Hindlimb muscle (tissue), 1 donor: ENCODE data around the gene SMARCD3. TPM values are rescaled to one million over a fixed set of nuclear protein-coding genes. Genes with fewer than 3 reads are reported as not detected.

Source experiments
- DNase-seq: peaks from one replicate; pipeline ENCODE4 v3.0.0-alpha.2; 2013
- polyA plus RNA-seq: library from polyadenylated mRNA; unstranded; fragments of 120-200 nt; gene quantifications from one replicate; pipeline ENCODE4 v1.2.1, GENCODE V29; 2013; ENCODE audit not compliant: insufficient read length

The SMARCD3 gene
- polyA plus RNA-seq, 1 donor, result 180 TPM

- DNase-seq, result no peak
These were observed 40.1 kb downstream of the SMARCD3 start for GRCh38 chr7:151208253-151208862.

- no peak for DNase-seq
These were observed 40.7 kb downstream of the SMARCD3 start for GRCh38 chr7:151207804-151208203.

- no peak for DNase-seq
These were observed 41.2 kb downstream of the SMARCD3 start for GRCh38 chr7:151207315-151207714.

GRCh38 chr7:151206914-151207313 lies 41.6 kb downstream of the SMARCD3 start:
- no peak for DNase-seq

- DNase-seq, result no peak
These were observed 42.8 kb downstream of the SMARCD3 start for GRCh38 chr7:151205730-151206129.

- no peak for DNase-seq
These were observed 44.0 kb downstream of the SMARCD3 start for GRCh38 chr7:151204383-151205032.

GRCh38 chr7:151202836-151203235 lies 45.7 kb downstream of the SMARCD3 start:
- DNase-seq, result no peak

GRCh38 chr7:151201751-151202150 lies 46.7 kb downstream of the SMARCD3 start:
- no peak for DNase-seq

- DNase-seq, result no peak
These were observed 47.1 kb downstream of the SMARCD3 start for GRCh38 chr7:151201344-151201743.

- DNase-seq, result peak; percentile 17
These were observed 49.3 kb downstream of the SMARCD3 start for GRCh38 chr7:151198945-151199848.

- DNase-seq, result no peak
These were observed 50.6 kb downstream of the SMARCD3 start for GRCh38 chr7:151197932-151198331.

GRCh38 chr7:151195616-151196450 lies 52.7 kb downstream of the SMARCD3 start:
- DNase-seq, result no peak

GRCh38 chr7:151194188-151194587 lies 54.3 kb downstream of the SMARCD3 start:
- no peak for DNase-seq

- no peak for DNase-seq
These were observed 55.1 kb downstream of the SMARCD3 start for GRCh38 chr7:151193203-151193978.

GRCh38 chr7:151192002-151192539 lies 56.4 kb downstream of the SMARCD3 start:
- no peak for DNase-seq

- no peak for DNase-seq
These were observed 57.0 kb downstream of the SMARCD3 start for GRCh38 chr7:151191544-151191943.

- DNase-seq, result no peak
These were observed 59.5 kb downstream of the SMARCD3 start for GRCh38 chr7:151189038-151189437.
